GM06990 (cell line): ENCODE data around the gene LRCH4.

Source experiments
- DNase-seq: peaks from one replicate; pipeline ENCODE4 v3.0.0-alpha.2; 2011; ENCODE audit not compliant: insufficient read length; ENCODE audit errors: extremely low read depth
- H3K27me3 ChIP-seq: replicated peaks from 2 replicates; pipeline ENCODE4 v1.6.0; 2011; ENCODE audit warnings: low read length; ENCODE audit not compliant: control insufficient read depth, insufficient read depth
- H3K36me3 ChIP-seq: 2 replicates; pipeline ENCODE4 v1.5.1; 2011; ENCODE audit warnings: low read length; ENCODE audit not compliant: control insufficient read depth, insufficient read depth
- H3K4me3 ChIP-seq: replicated peaks from 2 replicates; pipeline ENCODE4 v1.5.1; 2011; ENCODE audit warnings: low read depth, mild to moderate bottlenecking, control low read depth, low read length
- TF ChIP-seq, protein P1 (sequence below): IDR thresholded peaks from 2 replicates; pipeline ENCODE4 v1.5.1; 2011; ENCODE audit warnings: low read length, control low read depth, mild to moderate bottlenecking, inconsistent platforms; ENCODE audit not compliant: insufficient read depth, poor library complexity, severe bottlenecking

The LRCH4 gene

DNA sequence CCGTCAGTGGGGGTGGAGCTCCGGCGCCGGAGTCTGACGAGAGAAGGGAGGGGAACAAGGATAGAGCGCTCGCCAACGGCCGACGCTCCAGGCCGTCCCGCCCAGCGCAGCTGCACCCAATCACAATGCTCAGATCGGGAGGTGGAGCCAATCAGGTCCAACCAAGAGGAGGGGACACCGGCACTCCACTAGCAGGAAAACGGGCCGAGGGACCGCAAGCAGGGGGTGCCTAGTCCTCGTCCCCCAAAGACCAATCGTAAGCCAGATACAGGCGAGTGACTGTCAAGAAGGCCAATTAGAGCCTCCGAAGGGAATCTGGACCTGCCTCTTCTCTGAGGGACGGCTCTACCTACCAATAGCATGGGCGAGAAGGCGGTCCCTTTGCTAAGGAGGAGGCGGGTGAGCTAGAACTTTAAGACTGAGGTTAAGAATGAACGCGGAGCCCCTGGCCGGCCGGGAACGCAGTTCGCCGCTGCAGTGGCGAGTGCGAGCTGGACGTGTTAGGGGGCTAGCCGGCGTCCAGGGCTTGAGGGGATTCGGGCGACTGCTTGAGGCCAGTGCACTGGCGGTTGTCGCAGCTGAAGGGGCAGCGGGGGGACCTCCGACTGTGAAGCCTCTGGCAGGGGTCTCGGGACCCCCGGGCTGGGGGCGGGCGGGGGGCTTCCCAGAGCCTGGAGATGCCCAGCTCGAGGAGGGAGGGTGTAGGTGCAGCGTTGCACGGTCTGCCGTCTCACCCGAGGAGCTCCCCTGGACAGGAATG is 517 bp upstream of the LRCH4 start, which contains the start of gene FBXO24:
TSS of gene FBXO24 (plus strand) at position 63 of the 760 bp plus-strand sequence. CDS start at position 361, 298 bp downstream.
- H3K36me3 ChIP-seq, result peaks cover 6% of the 10 kb centered on the region
- H3K27me3 ChIP-seq, result no peaks in the 10 kb centered on the region; the same call in 1 of the 2 replicates
- peak; percentile 100 for DNase-seq
- TF ChIP-seq, protein P1, sequence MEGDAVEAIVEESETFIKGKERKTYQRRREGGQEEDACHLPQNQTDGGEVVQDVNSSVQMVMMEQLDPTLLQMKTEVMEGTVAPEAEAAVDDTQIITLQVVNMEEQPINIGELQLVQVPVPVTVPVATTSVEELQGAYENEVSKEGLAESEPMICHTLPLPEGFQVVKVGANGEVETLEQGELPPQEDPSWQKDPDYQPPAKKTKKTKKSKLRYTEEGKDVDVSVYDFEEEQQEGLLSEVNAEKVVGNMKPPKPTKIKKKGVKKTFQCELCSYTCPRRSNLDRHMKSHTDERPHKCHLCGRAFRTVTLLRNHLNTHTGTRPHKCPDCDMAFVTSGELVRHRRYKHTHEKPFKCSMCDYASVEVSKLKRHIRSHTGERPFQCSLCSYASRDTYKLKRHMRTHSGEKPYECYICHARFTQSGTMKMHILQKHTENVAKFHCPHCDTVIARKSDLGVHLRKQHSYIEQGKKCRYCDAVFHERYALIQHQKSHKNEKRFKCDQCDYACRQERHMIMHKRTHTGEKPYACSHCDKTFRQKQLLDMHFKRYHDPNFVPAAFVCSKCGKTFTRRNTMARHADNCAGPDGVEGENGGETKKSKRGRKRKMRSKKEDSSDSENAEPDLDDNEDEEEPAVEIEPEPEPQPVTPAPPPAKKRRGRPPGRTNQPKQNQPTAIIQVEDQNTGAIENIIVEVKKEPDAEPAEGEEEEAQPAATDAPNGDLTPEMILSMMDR, result no peak
- H3K4me3 ChIP-seq, result peak within 1 kb of the TSS; percentile 80

DNA sequence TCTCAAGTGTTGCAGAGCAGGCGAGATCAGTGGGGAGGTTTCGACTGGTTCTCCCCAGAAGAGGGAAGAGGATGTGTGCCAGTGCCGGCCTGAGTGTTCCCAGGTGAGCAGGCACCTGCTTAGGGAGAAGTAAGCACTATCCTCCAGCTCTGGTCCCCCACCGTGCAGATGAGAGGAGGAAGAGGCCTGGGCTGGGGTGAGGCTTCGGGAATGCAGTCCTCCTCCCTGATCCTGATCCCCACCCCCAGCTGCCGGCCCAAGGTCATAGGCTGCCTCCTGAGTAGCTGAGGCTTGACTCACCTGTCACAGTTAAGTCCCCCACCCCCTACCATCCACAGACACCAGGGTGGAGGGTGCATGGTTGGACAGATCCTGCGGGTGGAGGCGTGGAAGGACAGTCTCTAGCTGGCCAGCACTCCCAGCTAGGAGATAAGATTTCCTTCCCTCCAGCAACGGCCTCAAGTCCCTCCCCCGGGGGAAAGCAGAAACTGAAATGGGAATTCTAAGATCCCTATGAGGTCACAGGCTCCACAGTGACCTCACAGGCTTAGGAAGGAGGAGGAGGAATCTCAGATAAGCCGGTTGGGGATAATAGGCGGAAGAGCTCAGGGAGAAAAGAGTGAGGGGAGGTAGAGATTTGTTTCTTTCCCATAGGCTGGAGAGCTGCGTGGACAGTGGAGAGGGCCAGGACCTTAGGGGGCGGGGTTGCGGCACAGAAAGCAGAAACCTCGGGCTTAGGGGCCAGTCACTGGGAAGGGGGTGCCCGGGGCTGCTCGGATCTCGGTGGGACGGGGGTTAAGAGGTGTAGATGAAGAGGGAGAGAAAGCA is 1.0 kb downstream of the LRCH4 start:
- no peaks in the 10 kb centered on the region for H3K27me3 ChIP-seq
- TF ChIP-seq, protein P1, result no peak
- H3K36me3 ChIP-seq, result peaks cover 15% of the 10 kb centered on the region
- peak overlapping the region; percentile 72 for H3K4me3 ChIP-seq
- no peak for DNase-seq

DNA sequence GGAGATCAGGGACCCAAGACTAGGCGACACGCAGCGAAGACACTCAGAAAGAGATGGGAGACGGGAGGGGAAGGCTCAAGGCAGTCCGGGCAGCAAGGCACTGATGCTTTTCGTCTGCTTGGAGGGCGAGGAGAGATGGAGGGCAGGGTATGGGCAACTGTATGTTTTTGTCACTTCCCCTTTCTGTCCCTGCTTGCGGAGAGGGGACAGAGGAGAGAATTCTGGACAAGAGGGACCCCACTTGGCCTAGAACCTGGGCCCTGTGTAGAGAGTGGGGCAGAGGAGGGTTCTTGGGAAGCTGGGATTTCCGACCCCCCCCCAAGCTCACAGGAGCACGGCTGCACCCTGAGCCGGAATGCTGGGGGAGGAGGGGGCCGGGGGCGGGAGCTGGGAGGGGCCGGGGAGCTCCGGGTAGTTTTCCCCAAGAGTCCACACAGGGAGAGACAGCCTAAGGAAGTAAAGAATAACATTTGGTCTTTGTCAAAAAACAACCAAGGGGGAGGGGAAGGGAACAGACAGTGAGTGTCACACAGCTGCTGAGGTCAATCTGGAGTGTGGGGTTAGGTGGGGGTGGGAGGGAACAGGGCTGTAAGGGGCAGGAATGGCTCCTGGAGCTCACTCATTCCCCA is 1.8 kb downstream of the LRCH4 start:
- peaks cover 19% of the 10 kb centered on the region for H3K36me3 ChIP-seq
- peak overlapping the region; percentile 72 for H3K4me3 ChIP-seq
- DNase-seq, result no peak
- H3K27me3 ChIP-seq, result no peaks in the 10 kb centered on the region
- TF ChIP-seq, protein P1, result no peak

DNA sequence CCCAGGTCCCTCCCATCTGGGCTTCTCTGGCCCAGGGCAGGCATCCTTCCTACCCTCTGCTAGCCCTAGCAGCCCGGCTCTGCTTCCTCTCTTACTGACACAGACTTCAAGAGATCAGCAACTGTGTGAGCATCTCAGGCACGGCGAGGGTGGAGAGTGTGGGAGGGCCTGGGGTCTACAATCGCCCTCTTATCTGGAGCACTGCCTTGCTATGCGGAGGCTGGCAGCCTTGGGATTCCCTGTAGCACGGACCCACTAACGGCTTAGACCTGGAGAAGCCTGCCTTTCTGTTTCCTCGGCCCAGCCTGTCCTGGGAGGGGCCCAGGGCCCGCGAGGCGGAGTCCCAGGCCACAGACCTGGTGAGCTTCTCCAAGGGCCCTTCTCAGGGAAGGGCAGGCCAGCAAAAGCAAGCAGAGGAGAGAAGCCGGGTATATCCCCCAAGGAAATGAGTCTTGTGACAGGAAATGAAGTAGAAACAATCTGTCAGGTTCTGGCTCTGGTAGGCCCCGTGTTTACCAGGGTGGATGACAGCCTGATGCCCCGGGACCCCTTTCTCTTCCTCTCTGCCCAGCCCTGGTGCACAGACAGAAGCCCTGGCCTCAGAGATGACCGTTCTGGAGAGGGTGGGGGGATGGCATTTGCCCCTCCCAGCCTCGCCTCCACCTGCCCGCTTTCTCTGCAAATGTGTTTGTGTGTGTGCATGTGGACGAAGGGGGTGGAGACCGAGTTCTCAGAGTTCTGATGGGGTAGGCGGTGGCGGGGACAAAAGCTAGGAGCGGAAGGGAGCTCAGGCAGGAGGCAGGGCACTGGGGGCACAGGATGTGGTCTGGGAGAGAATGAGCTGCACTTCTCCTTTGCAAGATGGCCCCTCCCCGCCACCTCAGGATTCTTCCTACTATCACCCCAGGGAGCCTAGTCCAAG is 2.5 kb downstream of the LRCH4 start:
- H3K4me3 ChIP-seq, result peak overlapping the region; percentile 72
- DNase-seq, result peak; percentile 70
- TF ChIP-seq, protein P1, result no peak
- H3K27me3 ChIP-seq, result no peaks in the 10 kb centered on the region
- H3K36me3 ChIP-seq, result peaks cover 23% of the 10 kb centered on the region

DNA sequence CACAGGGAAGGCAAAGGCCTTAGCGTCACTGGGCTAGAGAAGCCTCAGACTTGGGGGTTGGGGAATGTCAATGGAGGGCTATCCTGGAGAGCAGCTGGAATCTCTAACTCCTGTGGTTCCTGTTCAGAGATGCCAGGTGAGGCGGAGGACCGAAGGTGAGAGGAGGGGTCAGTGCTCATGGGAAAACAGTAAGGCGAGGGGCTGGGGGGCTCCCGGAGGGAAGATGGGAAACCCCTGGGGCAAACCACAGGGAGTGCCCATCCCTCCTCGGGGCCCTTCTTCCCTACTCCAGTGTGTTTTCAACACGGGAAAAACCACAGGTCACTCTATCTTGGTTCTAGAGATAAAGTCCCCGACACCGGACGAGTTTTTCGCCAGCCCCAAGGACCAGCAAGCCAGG is 3.3 kb downstream of the LRCH4 start:
- no peak for DNase-seq
- Histone ChIP-seq H3K36me3 (peaks cover 29% of the 10 kb centered on the region), H3K4me3 (no peak overlapping the region), H3K27me3 (no peaks in the 10 kb centered on the region)
- TF ChIP-seq, protein P1, result no peak
